Epidermal melanocyte (primary cell): ENCODE measurements around the gene TFPI2.

Source experiments
- DNase-seq: peaks from one replicate; pipeline ENCODE4 v3.0.0; 2011; ENCODE audit warnings: low spot score; ENCODE audit not compliant: insufficient read length

The TFPI2 gene

DNA sequence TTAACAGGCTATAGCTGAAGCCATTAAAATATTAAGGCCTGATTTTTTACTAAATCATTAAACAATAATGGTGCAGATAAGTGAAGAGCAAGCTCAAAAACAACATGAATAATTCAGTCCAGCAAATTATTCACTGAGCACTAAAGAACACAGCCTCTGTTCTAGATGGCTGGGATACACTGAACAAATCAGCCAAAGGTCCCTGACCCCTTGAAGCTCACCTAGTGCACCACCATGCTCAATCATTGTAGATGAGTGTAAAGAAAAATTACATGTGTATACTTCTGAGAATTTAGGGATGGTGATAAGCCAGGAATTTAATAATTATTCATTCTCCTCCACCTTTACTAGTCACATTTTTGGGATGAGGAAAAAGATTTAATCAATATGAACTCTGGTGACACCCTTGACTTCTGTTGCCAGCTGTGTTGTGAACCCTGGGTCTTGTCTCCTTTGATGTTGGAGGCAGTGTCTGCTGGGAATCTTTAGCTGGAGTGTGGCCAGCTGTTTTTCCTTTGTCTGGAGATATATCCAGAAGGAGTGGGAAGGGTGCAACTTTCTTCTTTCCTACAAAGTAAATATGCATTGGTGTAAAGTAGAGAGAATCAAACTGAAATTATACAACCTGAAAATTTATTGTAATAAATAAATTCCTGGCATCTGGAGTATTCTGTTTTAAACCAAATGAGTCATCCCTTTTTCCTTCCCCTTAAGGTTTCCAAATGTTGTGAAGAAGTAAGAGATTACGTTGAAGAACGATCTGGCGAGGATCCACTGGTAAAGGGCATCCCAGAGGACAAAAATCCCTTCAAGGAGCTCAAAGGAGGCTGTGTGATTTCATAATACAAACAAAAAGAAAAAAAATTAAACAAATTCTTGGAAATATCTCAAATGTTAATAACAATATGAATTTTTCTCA, 19.8 kb upstream of the TFPI2 start:
- DNase-seq: no peak

- DNase-seq: no peak
Measured at GRCh38 chr7:93906267-93906666, 15.7 kb upstream of the TFPI2 start, which contains the start of gene GNGT1. TSS of gene GNGT1 (plus strand) at chr7:93906567. CDS start at chr7:93906747, 180 bp downstream.

DNA sequence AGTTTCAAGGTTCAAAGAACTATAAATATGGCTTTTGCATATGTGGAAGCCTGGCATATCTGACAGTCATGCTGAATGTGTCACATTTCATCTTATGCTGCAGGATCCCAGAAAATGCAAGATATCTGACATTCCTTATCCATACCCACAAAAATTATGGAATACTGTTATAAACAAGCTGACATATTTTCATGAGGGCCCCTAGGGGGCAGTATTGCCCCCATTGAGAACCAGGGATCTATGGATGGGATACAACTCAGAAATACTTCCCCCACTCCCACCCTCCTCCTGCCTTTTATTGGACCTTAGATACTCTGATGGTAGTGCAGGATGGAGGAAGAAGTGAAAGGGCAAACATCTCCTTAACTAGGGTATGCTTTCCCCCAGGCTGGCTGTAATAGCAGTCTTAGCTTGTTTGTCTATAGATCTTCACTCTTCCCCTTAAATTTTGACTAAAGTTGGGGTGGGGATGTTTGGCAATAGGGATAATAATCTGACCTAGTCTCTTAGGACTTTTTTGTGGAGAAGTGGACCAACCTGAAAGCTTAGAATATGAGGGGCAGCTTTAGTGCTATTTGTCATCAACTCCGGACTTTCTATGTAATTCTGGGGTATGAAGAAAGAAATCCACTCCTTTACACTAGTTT, 12.3 kb upstream of the TFPI2 start:
- no peak for DNase-seq

- DNase-seq: no peak
Measured at GRCh38 chr7:93897680-93898079, 7.1 kb upstream of the TFPI2 start.

GRCh38 chr7:93895859-93896600, 5.5 kb upstream of the TFPI2 start:
- DNase-seq: no peak

- DNase-seq: no peak
Measured at GRCh38 chr7:93894966-93895640, 4.5 kb upstream of the TFPI2 start.

DNA sequence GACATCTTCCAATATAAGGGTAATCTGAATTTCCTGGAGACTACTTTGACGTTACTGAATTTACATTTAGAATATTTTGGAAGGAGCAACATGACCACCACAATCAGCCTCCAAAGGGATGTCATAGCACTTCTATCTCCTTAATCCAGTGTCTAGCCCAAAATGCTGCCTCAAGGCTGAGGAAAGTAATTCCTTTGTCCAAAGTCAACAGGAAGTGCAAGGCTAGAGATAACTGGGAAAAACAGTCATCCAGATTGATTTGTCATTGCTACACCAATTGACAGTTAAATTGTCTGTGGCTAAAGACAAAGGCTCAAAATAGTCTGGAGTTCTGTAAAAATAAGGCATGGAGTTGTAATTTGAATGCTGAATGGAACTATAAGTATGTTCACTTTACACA, 3.9 kb upstream of the TFPI2 start:
- no peak for DNase-seq

- DNase-seq: no peak
Measured at GRCh38 chr7:93890041-93890463, 501 bp downstream of the TFPI2 start.

DNA sequence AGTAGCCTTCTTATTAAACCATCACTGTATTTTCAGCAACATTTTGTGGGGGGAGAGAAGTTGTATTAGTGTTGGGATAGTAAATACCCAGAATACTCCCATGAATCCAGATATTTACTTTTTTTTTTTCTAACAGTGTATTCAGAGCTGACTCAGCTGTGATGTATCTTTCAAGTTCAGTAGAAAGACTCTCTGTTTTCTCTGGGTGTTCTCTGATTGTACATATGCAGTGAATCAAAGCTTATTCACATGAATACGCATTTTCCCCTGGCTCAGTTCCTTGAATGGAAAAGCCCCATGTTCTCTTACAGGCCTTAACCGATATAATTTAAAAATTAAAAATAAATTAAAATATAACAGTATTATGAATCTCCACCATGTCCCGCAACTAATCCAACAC, 1.3 kb downstream of the TFPI2 start:
- no peak for DNase-seq

DNA sequence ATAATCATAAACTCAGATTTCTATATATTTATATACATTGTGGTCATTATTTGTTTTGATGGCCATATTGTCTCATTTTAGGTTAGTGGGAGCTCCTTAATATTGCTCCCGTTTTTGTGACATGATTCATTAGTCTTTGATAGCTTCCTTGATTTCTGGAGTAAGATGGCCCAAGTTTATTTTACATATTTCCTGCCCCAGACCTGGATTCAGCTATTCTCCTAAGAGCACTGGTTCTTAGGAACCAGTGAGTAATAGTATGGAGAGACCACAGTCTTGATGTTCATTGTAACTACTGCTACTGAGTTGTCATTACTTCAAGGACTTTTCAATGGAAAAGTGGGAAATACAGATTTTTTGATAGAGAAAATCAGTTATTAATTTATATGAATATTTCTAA, 6.0 kb downstream of the TFPI2 start:
- no peak for DNase-seq

DNA sequence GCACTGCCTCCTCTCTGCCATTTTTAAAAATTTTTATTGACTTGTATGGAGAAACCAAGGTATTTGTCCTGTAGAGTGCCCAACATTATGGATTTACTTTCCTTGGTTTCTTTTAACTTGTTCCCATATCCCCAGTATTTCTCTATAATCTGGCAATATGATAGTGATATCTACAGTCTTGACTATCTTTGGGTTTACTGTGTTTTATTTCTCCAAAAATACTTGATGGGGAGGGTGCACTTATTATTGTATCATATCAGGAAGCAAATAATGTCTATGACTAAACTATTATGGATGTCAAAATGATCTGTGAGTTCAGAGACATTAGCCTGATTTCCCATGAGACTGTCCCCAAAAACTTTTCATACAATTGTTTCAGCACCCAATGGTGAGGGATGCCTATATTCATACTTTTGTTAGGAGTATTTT, 6.6 kb downstream of the TFPI2 start:
- no peak for DNase-seq

DNA sequence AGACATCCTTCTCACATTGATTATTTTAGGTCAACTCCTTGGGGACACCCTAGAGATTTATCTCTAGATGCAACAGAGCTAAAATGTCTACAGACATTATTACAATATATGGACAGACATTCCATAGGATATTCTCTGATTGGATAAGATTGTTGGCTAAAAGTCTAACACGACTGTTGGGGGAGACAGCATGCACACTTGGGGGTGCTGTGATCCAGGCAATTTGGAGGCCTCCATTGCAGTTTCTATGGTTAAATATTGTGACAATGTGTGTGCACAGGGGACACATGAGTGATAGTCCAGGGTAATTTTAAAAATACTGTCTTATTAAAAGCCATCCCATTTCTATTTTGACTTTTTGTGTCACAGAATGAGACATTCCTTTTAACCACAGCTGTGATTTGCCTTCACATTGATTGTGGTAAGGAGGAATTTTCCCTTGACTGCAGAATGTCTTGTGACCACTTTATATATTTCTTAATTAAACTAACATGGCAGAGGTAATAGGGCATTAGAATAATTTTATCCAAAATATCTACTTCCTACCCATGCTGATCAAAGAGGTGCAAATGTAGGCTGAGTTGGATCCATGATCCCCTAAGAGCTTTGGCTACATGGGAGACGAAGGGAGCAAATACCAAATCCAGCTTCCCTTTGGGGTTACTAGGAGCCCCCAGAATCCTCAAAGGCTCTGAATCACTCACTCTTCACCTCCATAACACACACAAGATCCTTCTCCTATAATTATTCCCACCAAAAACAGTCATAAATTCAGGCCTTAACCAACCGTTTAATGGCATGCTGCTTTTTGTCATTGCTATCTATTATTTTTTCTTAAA, 7.3 kb downstream of the TFPI2 start:
- no peak for DNase-seq

GRCh38 chr7:93882468-93882867, 8.1 kb downstream of the TFPI2 start:
- DNase-seq: no peak

- DNase-seq: no peak
Measured at GRCh38 chr7:93879356-93879755, 11.2 kb downstream of the TFPI2 start.

- DNase-seq: no peak
Measured at GRCh38 chr7:93877742-93878141, 12.8 kb downstream of the TFPI2 start.

DNA sequence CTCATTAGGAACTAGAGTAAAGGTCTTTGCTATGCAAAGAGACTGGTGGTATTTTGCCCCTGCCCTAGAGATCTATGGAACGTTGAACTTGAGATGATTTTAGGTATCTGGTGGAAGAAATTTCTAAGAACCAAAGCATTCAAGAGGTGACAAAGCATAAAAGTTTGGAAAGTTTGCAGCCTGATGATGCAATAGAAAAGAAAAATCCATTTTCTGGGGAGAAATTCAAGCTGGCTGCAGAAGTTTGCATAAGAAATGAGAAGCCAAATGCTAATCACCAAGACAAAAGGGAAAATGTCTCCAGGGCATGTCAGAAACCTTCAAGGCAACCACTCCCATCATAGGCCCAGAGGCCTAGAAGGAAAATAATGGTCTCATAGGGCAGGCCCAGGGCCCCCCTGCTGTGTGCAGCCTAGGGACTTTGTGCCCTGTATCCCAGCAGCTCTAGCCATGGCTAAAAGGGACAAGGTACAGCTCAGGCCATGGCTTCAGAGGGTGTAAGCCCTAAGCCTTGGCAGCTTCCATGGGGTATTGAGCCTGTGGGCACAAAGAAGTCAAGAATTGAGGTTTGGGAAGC, 16.5 kb downstream of the TFPI2 start:
- no peak for DNase-seq

DNA sequence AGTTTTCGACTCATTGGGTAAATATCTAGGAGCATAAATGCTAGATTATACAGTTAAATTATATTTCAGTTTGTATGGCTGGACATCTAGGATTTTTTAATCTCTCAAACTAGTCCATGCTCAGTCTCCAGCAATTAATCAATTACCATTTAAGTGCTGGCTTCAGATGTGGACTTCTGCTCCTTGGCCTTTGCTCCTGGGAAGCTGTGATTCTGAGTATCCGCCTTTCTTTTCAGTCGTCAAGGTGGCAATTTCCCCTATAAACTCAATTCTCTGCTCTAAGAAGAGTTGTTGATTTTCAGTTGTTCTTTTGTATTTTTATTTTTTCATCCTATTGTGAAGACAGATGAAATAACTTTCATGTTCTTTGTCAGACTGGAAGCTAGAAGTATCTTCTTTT, 23.7 kb downstream of the TFPI2 start:
- DNase-seq: no peak

DNA sequence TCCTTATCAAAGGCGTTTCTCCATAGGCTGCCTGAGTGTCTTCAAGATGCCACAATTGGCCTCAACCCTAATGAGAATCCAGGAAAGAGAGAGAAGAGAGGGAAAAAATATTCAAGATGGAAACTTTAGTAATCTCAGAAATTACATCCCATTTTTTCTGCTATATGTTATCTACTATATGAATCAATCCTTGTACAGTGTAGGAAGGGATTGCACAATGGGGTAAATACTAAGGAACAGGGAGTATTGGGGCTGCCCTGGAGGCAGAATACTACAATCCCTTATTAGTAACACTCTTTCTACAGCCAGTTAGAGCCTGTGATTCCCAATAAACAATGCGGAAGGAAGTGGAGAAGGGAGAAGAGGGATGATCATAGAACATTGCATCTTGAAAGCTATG, 27.9 kb downstream of the TFPI2 start:
- DNase-seq: no peak

GRCh38 chr7:93861325-93861949, 29.1 kb downstream of the TFPI2 start:
- no peak for DNase-seq

DNA sequence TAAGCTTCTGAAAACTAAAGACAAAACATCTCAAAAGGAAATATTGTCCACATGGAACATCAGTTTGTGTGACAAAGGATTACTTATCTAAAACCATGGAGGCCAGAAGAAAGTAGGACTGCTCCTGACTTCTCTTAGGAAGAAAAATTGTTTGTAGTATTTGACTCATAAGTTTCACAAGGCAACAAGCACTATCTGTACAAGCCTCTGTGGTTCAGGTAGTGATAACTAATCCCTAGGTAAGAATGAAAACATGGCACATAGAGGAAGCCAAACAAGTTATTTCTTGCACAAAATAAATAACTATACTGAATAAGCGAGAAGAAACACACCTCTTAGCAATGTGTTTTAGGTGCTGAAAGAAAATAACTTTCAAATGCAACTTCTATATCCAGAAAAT, 30.3 kb downstream of the TFPI2 start:
- DNase-seq: no peak
